ENCODE data around the gene TRMT10B.
"Not testable (repeated sequence)": the region's sequence is repeated elsewhere in the genome, so short reads cannot be mapped to it uniquely, and the experiment has no call there.

The TRMT10B gene

DNA sequence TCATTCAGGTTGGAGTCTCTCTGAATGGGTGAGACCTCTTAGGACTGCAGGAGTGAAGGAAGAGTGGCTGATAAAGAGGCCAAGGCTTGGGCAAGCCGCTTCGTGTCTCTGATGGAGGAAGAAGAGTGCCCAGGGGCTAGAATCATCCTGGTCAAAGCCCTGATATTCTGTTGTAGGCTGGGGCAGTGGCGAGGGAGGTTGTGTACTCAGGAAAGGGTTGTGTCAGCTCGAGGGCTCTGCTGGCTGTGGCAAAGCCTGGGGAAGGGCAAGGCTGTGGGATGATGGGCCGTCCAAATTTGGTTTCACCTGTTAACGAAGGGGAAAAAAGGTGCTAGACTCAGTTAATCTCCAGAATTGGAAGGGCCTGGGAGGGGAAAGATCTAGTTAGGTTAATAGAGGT, 2.4 kb upstream of the TRMT10B start:
- no peaks in the 10 kb centered on the region for H4K20me1 ChIP-seq (ENCODE audit: insufficient read depth, low read length)
- H3K9ac ChIP-seq (ENCODE audit: low read length), result no peak overlapping the region
- H2AFZ ChIP-seq (ENCODE audit: low read length), result no peak overlapping the region
- H3K79me2 ChIP-seq (ENCODE audit: insufficient read depth, low read length), result no peaks in the 10 kb centered on the region
- no peaks in the 10 kb centered on the region for H3K9me3 ChIP-seq (ENCODE audit: low read length)
- H3K4me2 ChIP-seq (ENCODE audit: low read length), result no peak overlapping the region
- H3K9me2 ChIP-seq (ENCODE audit: low read depth, low read length), result no peaks in the 10 kb centered on the region
- H3K27me3 ChIP-seq (ENCODE audit: insufficient read depth, low read length), result no peaks in the 10 kb centered on the region
- no peak overlapping the region for H3K4me3 ChIP-seq (ENCODE audit: low read depth, low read length, poor library complexity, severe bottlenecking)
- H3K36me3 ChIP-seq (ENCODE audit: insufficient read depth, low read length), result no peaks in the 10 kb centered on the region
- H3F3A ChIP-seq (ENCODE audit: insufficient read depth, low read length), result no peaks in the 10 kb centered on the region
- peaks cover 15% of the 10 kb centered on the region for H3K4me1 ChIP-seq (ENCODE audit: insufficient read depth, low read length, severe bottlenecking)
- TF ChIP-seq EZH2 (IDR thresholded peaks at IDR 0.05; ENCODE audit: borderline replicate concordance, low read length), result no peak
- TF ChIP-seq, protein P1, sequence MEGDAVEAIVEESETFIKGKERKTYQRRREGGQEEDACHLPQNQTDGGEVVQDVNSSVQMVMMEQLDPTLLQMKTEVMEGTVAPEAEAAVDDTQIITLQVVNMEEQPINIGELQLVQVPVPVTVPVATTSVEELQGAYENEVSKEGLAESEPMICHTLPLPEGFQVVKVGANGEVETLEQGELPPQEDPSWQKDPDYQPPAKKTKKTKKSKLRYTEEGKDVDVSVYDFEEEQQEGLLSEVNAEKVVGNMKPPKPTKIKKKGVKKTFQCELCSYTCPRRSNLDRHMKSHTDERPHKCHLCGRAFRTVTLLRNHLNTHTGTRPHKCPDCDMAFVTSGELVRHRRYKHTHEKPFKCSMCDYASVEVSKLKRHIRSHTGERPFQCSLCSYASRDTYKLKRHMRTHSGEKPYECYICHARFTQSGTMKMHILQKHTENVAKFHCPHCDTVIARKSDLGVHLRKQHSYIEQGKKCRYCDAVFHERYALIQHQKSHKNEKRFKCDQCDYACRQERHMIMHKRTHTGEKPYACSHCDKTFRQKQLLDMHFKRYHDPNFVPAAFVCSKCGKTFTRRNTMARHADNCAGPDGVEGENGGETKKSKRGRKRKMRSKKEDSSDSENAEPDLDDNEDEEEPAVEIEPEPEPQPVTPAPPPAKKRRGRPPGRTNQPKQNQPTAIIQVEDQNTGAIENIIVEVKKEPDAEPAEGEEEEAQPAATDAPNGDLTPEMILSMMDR (IDR thresholded peaks at IDR 0.05; ENCODE audit: low read length), result no peak
- H3K27ac ChIP-seq (ENCODE audit: low read depth, low read length, poor library complexity, severe bottlenecking), result no peak overlapping the region

- not testable (repeated sequence) for H2AFZ ChIP-seq (ENCODE audit: low read length); H3K9me3 ChIP-seq (ENCODE audit: low read length); H3K27me3 ChIP-seq (ENCODE audit: insufficient read depth, low read length); H3K79me2 ChIP-seq (ENCODE audit: insufficient read depth, low read length); H3K4me3 ChIP-seq (ENCODE audit: low read depth, low read length, poor library complexity, severe bottlenecking); H4K20me1 ChIP-seq (ENCODE audit: insufficient read depth, low read length); H3K9me2 ChIP-seq (ENCODE audit: low read depth, low read length); H3F3A ChIP-seq (ENCODE audit: insufficient read depth, low read length); H3K4me2 ChIP-seq (ENCODE audit: low read length); H3K36me3 ChIP-seq (ENCODE audit: insufficient read depth, low read length); H3K27ac ChIP-seq (ENCODE audit: low read depth, low read length, poor library complexity, severe bottlenecking); H3K9ac ChIP-seq (ENCODE audit: low read length)
- peaks cover 15% of the 10 kb centered on the region for H3K4me1 ChIP-seq (ENCODE audit: insufficient read depth, low read length, severe bottlenecking)
These were observed 1.9 kb upstream of the TRMT10B start for GRCh38 chr9:37751704-37752103.

DNA sequence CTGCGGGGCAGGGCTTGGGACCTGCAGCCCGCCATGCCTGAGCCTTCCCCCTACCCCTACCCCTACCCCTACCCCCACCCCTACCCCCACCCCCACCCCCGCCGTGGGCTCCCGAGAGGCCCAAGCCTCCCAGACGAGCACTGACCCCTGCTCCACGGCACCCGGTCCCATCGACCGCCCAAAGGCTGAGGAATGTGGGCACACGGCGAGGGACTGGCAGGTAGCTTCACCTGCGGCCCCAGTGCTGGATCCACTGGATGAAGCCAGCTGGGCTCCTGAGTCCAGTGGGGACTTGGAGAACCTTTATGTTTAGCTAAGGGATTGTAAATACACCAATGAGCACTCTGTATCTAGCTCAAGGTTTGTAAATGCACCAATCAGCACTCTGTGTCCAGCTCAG, 1.5 kb upstream of the TRMT10B start:
- not testable (repeated sequence) for H3K9me3 ChIP-seq (ENCODE audit: low read length); H3F3A ChIP-seq (ENCODE audit: insufficient read depth, low read length); H3K27ac ChIP-seq (ENCODE audit: low read depth, low read length, poor library complexity, severe bottlenecking); H4K20me1 ChIP-seq (ENCODE audit: insufficient read depth, low read length); H3K79me2 ChIP-seq (ENCODE audit: insufficient read depth, low read length); H3K4me3 ChIP-seq (ENCODE audit: low read depth, low read length, poor library complexity, severe bottlenecking); H3K9me2 ChIP-seq (ENCODE audit: low read depth, low read length); H3K4me2 ChIP-seq (ENCODE audit: low read length); H3K36me3 ChIP-seq (ENCODE audit: insufficient read depth, low read length); H3K27me3 ChIP-seq (ENCODE audit: insufficient read depth, low read length); H3K9ac ChIP-seq (ENCODE audit: low read length); H2AFZ ChIP-seq (ENCODE audit: low read length)
- peaks cover 15% of the 10 kb centered on the region for H3K4me1 ChIP-seq (ENCODE audit: insufficient read depth, low read length, severe bottlenecking)

GRCh38 chr9:37752642-37753488, 740 bp upstream of the TRMT10B start:
- peak overlapping the region; percentile 71; the same call in 1 of the 2 replicates for H2AFZ ChIP-seq (ENCODE audit: low read length)
- no peaks in the 10 kb centered on the region for H3K79me2 ChIP-seq (ENCODE audit: insufficient read depth, low read length)
- no peaks in the 10 kb centered on the region for H3K9me3 ChIP-seq (ENCODE audit: low read length)
- no peak overlapping the region for H3K27ac ChIP-seq (ENCODE audit: low read depth, low read length, poor library complexity, severe bottlenecking)
- peaks cover 9% of the 10 kb centered on the region; the same call in 1 of the 2 replicates for H3K36me3 ChIP-seq (ENCODE audit: insufficient read depth, low read length)
- H3K4me3 ChIP-seq (ENCODE audit: low read depth, low read length, poor library complexity, severe bottlenecking), result peak overlapping the region; percentile 97
- peak overlapping the region; percentile 98 for H3K9ac ChIP-seq (ENCODE audit: low read length)
- H4K20me1 ChIP-seq (ENCODE audit: insufficient read depth, low read length), result no peaks in the 10 kb centered on the region
- H3K9me2 ChIP-seq (ENCODE audit: low read depth, low read length), result no peaks in the 10 kb centered on the region
- peak overlapping the region; percentile 100 for H3K4me2 ChIP-seq (ENCODE audit: low read length)
- no peaks in the 10 kb centered on the region for H3F3A ChIP-seq (ENCODE audit: insufficient read depth, low read length)
- TF ChIP-seq EZH2 (IDR thresholded peaks at IDR 0.05; ENCODE audit: borderline replicate concordance, low read length), result no peak
- TF ChIP-seq, protein P1 (IDR thresholded peaks at IDR 0.05; ENCODE audit: low read length), result no peak
- no peaks in the 10 kb centered on the region for H3K27me3 ChIP-seq (ENCODE audit: insufficient read depth, low read length)
- peaks cover 15% of the 10 kb centered on the region for H3K4me1 ChIP-seq (ENCODE audit: insufficient read depth, low read length, severe bottlenecking)

All from OCI-LY1 (cell line).